HG02938 (cell line): Measurements from ENCODE around the gene PPP3R1.

Experiments
- ATAC-seq: cut with Tn5 transposase; IDR thresholded peaks from one replicate; pipeline ENCODE4 v1.9.1; 2021; ENCODE audit warnings: mild to moderate bottlenecking, moderate library complexity; ENCODE audit not compliant: unreplicated experiment

PPP3R1 gene

GRCh38 chr2:68157002-68157401, 95.3 kb downstream of the PPP3R1 start:
- peak; percentile 22 for ATAC-seq

GRCh38 chr2:68156419-68156818, 95.9 kb downstream of the PPP3R1 start:
- ATAC-seq, result no peak

GRCh38 chr2:68155618-68156017, 96.7 kb downstream of the PPP3R1 start:
- ATAC-seq, result no peak

GRCh38 chr2:68152681-68153347, 99.5 kb downstream of the PPP3R1 start:
- no peak for ATAC-seq

GRCh38 chr2:68151037-68151436, 101.3 kb downstream of the PPP3R1 start:
- no peak for ATAC-seq

- no peak for ATAC-seq
Measured at GRCh38 chr2:68141875-68142274, 110.5 kb downstream of the PPP3R1 start.

- no peak for ATAC-seq
Measured at GRCh38 chr2:68135448-68136320, 116.6 kb downstream of the PPP3R1 start.

GRCh38 chr2:68134554-68134953, 117.8 kb downstream of the PPP3R1 start:
- no peak for ATAC-seq

GRCh38 chr2:68134120-68134519, 118.2 kb downstream of the PPP3R1 start:
- no peak for ATAC-seq
